SK-N-SH treated with all-trans-retinoic acid at 6 μM for 48 hours (cell line): ENCODE measurements around the gene NRXN3.

Source experiments
- ATAC-seq: fragments of 200-7000 bp; cut with Tn5 transposase; 3 replicates; pipeline ENCODE4 v1.9.1; 2020; ENCODE audit warnings: mild to moderate bottlenecking, moderate library complexity
- ARNTL ChIP-seq: fragments of 450-650 bp; formaldehyde crosslinking; IDR thresholded peaks from 2 replicates; pipeline ENCODE4 v1.5.0; 2020; ENCODE audit warnings: low read depth, mild to moderate bottlenecking, moderate library complexity, borderline replicate concordance
- BACH2 ChIP-seq: fragments of 250-450 bp; sonication (Bioruptor Pico); IDR thresholded peaks from 2 replicates; pipeline ENCODE4 v1.9.0; 2021; ENCODE audit warnings: mild to moderate bottlenecking, borderline replicate concordance
- CSRNP3 ChIP-seq: fragments of 250-450 bp; sonication (Bioruptor Pico); IDR thresholded peaks from 2 replicates; pipeline ENCODE4 v1.5.1; 2021; ENCODE audit warnings: mild to moderate bottlenecking, moderate library complexity
- ESRRG ChIP-seq: fragments of 250-450 bp; sonication (Bioruptor Pico); IDR thresholded peaks from 2 replicates; pipeline ENCODE4 v1.6.1; 2021; ENCODE audit warnings: mild to moderate bottlenecking
- ISL1 ChIP-seq: fragments of 250-450 bp; sonication (Bioruptor Pico); IDR thresholded peaks from 2 replicates; pipeline ENCODE4 v2.1.2; 2022; ENCODE audit warnings: mild to moderate bottlenecking, moderate library complexity
- OSR1 ChIP-seq: fragments of 250-450 bp; sonication (Bioruptor Pico); IDR thresholded peaks from 2 replicates; pipeline ENCODE4 v1.8.0; 2022; ENCODE audit warnings: moderate library complexity, mild to moderate bottlenecking, inconsistent platforms
- PATZ1 ChIP-seq: fragments of 250-450 bp; sonication (Bioruptor Pico); IDR thresholded peaks from 2 replicates; pipeline ENCODE4 v1.8.0; 2020; ENCODE audit warnings: mild to moderate bottlenecking, moderate library complexity, borderline replicate concordance
- PPARA ChIP-seq: fragments of 250-450 bp; sonication (Bioruptor Pico); IDR thresholded peaks from 2 replicates; pipeline ENCODE4 v1.5.0; 2020; ENCODE audit warnings: mild to moderate bottlenecking, borderline replicate concordance
- SNAI2 ChIP-seq: fragments of 250-450 bp; sonication (Bioruptor Pico); IDR thresholded peaks from 2 replicates; pipeline ENCODE4 v1.5.0; 2020; ENCODE audit warnings: mild to moderate bottlenecking, moderate library complexity
- TOX ChIP-seq: fragments of 250-450 bp; sonication (Bioruptor Pico); IDR thresholded peaks from 2 replicates; pipeline ENCODE4 v1.8.0; 2021; ENCODE audit warnings: mild to moderate bottlenecking, moderate library complexity, borderline replicate concordance
- TSHZ2 ChIP-seq: fragments of 250-450 bp; sonication (Bioruptor Pico); IDR thresholded peaks from 2 replicates; pipeline ENCODE4 v1.5.0; 2020; ENCODE audit warnings: mild to moderate bottlenecking, moderate library complexity
- ZC3H10 ChIP-seq: fragments of 250-450 bp; sonication (Bioruptor Pico); IDR thresholded peaks from 2 replicates; pipeline ENCODE4 v1.5.1; 2021; ENCODE audit warnings: mild to moderate bottlenecking, moderate library complexity
- ZFP3 ChIP-seq: fragments of 250-450 bp; sonication (Bioruptor Pico); IDR thresholded peaks from 2 replicates; pipeline ENCODE4 v1.5.0; 2020; ENCODE audit warnings: mild to moderate bottlenecking, moderate library complexity
- ZFP30 ChIP-seq: fragments of 450-650 bp; formaldehyde crosslinking; IDR thresholded peaks from 2 replicates; pipeline ENCODE4 v1.5.0; 2022; ENCODE audit warnings: mild to moderate bottlenecking, moderate library complexity
- ZNF565 ChIP-seq: fragments of 450-650 bp; formaldehyde crosslinking; conservative IDR thresholded peaks from 2 replicates; pipeline ENCODE4 v1.5.0; 2020; ENCODE audit warnings: low read depth, mild to moderate bottlenecking, moderate library complexity
- ZNF70 ChIP-seq: fragments of 450-650 bp; formaldehyde crosslinking; IDR thresholded peaks from 2 replicates; pipeline ENCODE4 v1.5.0; 2020; ENCODE audit warnings: mild to moderate bottlenecking, moderate library complexity
- ZNF8 ChIP-seq: fragments of 450-650 bp; formaldehyde crosslinking; IDR thresholded peaks from 2 replicates; pipeline ENCODE4 v1.5.0; 2020; ENCODE audit warnings: mild to moderate bottlenecking, moderate library complexity
- TF ChIP-seq, protein P1 (sequence below): fragments of 250-450 bp; sonication (Bioruptor Pico); IDR thresholded peaks from 2 replicates; pipeline ENCODE4 v1.8.0; 2021; ENCODE audit warnings: low read depth, mild to moderate bottlenecking, moderate library complexity, borderline replicate concordance
- TF ChIP-seq, protein P2 (sequence below): fragments of 250-450 bp; sonication (Bioruptor Pico); IDR thresholded peaks from 2 replicates; pipeline ENCODE4 v1.5.1; 2020; ENCODE audit warnings: low read depth, mild to moderate bottlenecking, moderate library complexity

NRXN3 gene

DNA sequence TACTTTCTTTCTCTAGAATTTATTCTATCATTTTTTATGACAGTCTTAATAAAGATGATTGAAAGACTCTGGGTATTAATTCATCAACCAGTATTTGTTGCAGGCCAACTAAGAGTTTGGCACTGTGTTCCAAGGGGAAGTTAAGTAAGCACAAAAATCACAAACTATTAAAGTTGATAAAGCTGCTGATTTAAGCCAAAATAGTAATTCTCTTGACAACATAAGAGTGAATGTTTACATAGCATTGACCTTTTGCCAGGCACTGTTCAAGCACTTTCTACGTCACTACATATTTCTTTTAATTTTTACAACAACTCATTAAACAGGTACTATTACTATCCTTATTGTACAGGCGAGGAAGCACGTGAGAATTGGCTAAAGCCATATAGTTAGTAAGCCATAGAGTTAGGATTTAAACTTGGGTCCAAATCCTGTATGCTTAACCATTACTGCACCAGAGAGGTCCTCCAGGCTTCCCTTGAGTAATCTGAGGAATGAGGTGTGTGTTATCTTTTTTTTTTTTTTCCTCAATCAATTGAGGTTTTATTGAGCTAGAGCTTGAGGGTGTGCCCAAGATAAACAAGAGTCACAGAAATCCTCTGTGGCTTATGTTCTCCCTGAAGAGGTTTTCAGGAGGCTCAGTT lies 1031.5 kb downstream of the NRXN3 start:
- no peak for ATAC-seq
- TF ChIP-seq ZFP3 (CRISPR knock-in tag) (no peak), TOX (CRISPR knock-in tag) (no peak), ZFP30 (CRISPR knock-in tag) (no peak), OSR1 (CRISPR knock-in tag) (no peak), ZNF70 (no peak), ZC3H10 (CRISPR knock-in tag) (no peak), PPARA (CRISPR knock-in tag) (no peak), ZNF565 (CRISPR knock-in tag) (no peak), ARNTL (no peak)
- TF ChIP-seq, all 23 proteins: peak for 0

DNA sequence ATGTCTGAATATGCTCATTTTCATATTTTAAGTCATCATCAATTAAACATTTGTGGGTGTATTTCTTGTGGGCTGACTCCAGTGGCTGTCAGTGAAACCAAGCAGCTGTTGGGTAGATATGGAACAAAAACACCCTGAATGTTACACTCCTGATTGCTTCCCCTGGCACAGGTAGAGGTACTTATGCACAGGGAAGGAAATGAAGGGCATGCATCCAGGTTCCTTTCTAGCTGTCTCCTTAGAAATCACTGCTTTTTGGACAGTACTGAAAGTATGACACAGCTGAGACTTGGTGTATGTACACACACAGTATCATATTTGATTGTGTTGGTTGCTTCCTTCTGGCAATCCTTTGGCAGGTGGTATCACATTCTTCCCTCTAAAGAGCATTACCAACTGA lies 1034.4 kb downstream of the NRXN3 start:
- TF ChIP-seq PPARA (CRISPR knock-in tag): no peak
- TF ChIP-seq OSR1 (CRISPR knock-in tag): no peak
- no peak for TF ChIP-seq ZFP3 (CRISPR knock-in tag)
- no peak for TF ChIP-seq ZC3H10 (CRISPR knock-in tag)
- TF ChIP-seq ISL1 (CRISPR knock-in tag): no peak
- TF ChIP-seq, protein P1, sequence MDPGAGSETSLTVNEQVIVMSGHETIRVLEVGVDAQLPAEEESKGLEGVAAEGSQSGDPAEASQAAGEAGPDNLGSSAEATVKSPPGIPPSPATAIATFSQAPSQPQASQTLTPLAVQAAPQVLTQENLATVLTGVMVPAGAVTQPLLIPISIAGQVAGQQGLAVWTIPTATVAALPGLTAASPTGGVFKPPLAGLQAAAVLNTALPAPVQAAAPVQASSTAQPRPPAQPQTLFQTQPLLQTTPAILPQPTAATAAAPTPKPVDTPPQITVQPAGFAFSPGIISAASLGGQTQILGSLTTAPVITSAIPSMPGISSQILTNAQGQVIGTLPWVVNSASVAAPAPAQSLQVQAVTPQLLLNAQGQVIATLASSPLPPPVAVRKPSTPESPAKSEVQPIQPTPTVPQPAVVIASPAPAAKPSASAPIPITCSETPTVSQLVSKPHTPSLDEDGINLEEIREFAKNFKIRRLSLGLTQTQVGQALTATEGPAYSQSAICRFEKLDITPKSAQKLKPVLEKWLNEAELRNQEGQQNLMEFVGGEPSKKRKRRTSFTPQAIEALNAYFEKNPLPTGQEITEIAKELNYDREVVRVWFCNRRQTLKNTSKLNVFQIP (CRISPR knock-in tag): no peak
- no peak for ATAC-seq

DNA sequence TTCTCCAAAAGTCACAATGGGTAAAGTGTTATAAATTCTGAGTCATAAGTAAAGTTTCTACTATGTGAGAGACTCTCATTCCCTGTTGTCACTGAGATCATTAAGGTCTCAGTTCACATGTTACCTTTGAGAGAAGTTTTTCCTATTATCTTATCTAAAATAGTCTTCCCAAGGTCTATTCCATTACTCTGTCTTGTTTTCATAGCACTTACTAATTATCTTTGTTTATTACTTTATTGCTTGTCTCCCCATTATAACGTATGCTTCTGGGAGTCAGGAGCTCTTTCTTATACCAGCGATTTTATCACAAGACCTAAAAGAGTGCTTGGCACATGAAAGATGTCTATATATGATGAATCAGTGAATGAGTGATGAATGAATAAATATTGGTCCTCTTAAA lies 1039.2 kb downstream of the NRXN3 start:
- TF ChIP-seq CSRNP3 (CRISPR knock-in tag) (no peak), PATZ1 (CRISPR knock-in tag) (no peak), OSR1 (CRISPR knock-in tag) (no peak), TSHZ2 (CRISPR knock-in tag) (no peak), BACH2 (CRISPR knock-in tag) (no peak), ZNF565 (CRISPR knock-in tag) (no peak), ZFP3 (CRISPR knock-in tag) (no peak), SNAI2 (CRISPR knock-in tag) (no peak), ISL1 (CRISPR knock-in tag) (no peak), ZC3H10 (CRISPR knock-in tag) (no peak)
- TF ChIP-seq, protein P2, sequence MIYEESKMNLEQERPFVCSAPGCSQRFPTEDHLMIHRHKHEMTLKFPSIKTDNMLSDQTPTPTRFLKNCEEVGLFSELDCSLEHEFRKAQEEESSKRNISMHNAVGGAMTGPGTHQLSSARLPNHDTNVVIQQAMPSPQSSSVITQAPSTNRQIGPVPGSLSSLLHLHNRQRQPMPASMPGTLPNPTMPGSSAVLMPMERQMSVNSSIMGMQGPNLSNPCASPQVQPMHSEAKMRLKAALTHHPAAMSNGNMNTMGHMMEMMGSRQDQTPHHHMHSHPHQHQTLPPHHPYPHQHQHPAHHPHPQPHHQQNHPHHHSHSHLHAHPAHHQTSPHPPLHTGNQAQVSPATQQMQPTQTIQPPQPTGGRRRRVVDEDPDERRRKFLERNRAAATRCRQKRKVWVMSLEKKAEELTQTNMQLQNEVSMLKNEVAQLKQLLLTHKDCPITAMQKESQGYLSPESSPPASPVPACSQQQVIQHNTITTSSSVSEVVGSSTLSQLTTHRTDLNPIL (CRISPR knock-in tag): no peak
- ATAC-seq: no peak

DNA sequence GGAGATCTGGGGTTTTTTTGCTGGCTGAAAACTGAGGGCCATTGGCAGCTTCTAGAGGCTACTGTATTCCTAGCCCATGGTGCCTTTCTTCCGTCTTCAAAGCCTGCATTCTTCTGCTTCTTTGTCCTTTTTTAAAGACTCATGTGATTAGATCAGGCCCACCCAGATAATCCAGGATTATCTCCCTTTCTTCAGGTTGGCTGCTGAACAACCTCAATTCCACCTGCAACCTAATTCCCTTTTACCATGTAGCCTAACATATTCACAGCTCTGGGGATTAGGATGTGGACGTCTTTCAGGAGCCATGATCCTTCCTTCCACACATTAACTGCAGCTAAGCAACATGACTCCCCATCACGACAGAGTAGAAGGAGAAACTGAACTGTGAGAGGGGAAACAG lies 1055.6 kb downstream of the NRXN3 start:
- ATAC-seq: no peak
- TF ChIP-seq ZNF70 (no peak), ZNF8 (CRISPR knock-in tag) (no peak), SNAI2 (CRISPR knock-in tag) (no peak), ESRRG (CRISPR knock-in tag) (no peak)
